Stimulated activated CD8-positive, alpha-beta memory T cell treated with anti-CD3 and anti-CD28 coated beads, Interleukin-4, amount 100 ng/mL, for 4 hours (primary cell): Measurements from ENCODE around the gene C12orf42.

Experiments
- DNase-seq, 2 donors: peaks; one replicate each; pipeline ENCODE4 v3.0.0-alpha.2; 2020; ENCODE audit warnings: low read depth in 2 of 2, low spot score in 1 of 2

C12orf42 gene

DNA sequence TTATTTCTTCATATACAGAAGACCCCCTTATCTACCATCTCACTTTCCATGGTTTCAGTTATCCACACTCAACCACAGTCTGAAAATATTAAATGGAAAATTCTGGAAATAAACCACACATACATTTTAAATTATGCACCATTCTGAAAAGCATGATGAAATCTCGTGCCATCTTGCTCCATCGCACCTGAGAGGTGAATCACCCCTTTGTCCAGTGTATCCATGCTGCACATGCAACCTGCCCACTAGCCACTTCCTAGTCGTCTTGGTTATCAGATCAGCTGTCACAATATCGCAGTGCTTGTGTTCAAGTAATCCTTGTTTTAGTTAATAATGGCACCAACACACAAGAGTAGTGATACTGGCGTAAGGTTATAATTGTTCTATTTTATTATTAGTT is 145.7 kb downstream of the C12orf42 start:
- DNase-seq: no peak

DNA sequence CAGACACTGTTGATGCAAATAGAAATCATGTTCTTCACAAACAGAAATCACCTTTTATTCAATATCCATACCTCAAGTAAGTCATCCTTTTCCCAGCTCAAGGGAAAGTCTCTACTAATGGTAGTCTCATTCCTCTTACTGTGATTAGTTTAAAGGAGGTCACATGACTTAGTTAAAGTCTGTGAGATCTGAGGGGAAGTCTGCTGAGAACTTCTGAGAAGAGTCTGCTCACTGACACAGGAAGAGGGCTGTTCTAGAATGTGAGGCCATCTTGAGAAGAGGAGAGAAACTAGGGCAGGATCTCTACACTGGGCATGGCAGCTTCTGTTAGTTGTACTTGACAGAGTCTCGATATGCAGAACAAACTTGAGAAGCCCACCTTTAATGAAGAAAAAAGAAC is 146.8 kb downstream of the C12orf42 start:
- no peak for DNase-seq

DNA sequence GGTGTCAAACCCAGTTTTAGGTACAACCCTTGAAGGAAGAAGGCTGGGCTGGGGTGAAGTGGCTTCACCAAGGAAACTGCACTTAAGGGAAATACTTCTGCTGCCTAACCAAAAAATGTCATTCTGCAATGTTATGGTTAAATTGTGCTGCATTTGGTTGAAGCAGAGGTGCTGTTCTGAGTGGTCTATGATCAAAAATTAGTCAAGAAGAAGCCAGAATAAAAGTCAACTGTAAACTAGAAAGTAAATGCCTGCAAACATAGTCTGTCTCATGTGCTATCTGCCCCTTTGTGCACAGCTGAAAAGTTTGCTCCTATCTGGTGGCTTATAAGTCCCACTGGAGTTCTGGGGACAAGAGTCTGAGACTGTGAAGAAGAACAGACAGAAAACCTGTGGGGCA is 158.8 kb downstream of the C12orf42 start:
- DNase-seq: no peak

DNA sequence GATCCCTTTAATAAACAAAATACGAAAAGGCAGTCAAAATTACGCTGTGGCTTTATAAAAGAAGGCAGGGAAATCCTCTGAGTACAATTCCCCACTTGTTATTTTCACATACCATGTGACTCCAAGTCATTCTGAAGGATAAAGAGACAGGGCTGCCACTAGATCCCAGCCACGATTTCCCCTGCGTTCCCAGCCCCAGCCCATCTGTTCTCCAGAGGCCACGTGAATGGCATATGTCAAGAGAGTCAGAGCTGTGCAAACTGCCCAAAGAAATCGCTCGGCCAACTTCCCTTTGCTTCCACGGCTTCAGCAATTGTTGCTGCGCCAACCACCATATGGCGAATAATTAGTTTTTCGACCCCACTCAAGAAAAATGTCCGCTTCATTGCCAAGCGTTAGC is 161.3 kb downstream of the C12orf42 start:
- DNase-seq: no peak

DNA sequence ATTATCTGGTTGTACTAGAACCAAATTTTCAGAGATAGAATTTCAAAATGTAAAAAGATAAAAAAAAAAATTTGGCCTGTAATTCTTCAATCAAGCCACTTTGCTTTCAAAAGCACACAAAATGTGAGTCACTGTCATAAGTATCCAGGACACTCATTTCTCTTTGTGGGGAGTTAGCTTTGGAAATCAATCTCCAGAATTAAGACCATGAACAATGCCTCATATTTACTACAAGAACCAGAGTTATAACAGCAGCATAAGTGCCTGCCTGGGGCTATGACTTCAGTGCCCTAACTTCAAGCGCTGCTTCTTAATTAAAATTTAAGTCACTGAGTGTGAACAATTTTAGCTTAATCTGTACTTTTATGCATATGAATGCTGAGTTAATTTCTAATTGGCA is 162.1 kb downstream of the C12orf42 start:
- DNase-seq: no peak

DNA sequence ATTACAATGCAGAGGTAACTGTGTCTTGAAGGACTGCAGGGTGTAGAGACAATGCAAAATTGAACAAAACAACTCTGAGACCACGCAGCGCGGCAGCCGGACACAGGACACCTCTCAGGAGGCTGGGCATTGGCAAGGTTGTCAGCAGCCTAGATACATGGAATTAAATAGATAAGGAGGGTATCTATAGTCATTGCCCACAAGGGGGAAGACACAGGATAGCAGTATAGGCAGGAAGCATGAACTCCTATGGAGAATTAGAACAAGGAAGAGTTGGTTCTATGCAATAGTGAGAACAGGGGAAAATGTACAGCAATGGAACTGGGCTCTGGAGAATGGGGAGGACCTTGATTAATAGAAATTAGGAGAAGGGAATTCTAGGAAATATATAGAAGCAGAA is 164.1 kb downstream of the C12orf42 start:
- DNase-seq: no peak

DNA sequence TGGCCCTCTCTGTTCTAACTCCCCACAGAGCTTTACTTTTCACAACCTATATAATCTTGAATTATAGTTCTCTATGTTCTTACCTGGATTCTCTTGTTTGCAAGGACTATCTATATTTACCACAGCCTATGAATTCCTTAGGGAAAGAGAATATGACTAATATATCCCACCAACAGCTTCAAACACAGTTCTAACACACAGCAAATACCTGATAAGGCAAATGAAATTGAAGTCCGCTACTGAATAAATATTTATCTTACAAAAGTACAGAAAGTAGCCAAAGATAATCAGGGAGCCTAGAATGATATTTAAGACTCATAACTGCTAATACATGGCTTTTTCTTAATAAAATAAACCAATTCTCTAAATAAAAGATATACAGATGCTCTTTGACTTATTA is 165.1 kb downstream of the C12orf42 start:
- DNase-seq: no peak

DNA sequence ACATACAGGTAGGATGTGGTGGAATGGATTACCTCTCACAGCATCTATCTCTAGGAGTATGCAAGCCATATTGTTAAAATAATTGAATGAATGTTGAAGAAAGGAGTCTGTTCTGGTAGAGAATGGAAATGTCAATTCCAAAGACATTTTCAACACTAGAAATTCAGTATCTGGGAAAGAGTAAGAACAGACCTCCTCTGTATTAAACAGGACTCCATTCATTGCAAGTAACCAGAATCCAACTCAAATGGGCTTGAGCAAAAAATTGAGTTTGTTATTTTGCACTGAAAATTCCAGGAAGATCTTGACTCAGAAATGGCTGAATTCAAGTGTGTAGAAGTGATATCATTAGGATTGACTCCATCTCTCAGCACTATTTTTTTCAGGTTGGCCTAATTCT is 168.1 kb downstream of the C12orf42 start:
- DNase-seq: no peak

DNA sequence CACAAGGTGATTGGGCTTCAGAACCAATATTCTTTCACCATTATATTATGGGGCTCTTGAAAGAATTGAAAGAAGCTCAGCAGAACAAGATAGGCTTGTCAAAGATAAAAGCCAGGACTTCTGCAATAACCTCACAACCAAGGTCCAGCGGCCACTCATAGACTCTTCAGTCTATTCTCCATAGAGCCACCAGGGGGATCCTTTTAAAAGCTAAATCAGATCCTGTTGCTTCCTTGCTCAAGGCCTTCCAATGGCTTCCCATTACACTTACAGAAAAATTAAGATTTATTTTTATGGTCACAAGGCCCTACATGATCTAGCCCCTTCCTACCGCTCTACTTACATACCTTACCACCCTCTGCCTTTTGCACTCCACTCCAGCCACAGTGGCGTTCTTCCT is 169.6 kb downstream of the C12orf42 start:
- no peak for DNase-seq

DNA sequence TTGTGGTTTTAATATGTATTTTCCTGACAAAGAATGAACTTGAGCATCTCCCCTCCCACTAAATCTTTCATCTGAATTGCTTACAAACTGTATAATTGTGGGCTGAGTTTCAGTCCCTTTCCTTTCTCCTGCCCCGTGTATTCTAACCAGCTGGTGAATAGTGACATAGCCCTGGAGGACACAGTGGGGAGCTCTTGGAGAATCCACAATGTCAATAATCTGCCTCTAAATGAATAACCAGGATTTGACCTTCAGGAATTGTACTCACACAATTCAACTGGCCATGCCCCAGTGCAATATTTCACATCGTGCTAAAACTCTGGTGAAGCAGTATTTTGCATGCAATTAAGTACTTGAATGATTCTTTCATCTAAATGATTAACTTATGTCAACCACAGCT is 177.2 kb downstream of the C12orf42 start:
- no peak for DNase-seq

DNA sequence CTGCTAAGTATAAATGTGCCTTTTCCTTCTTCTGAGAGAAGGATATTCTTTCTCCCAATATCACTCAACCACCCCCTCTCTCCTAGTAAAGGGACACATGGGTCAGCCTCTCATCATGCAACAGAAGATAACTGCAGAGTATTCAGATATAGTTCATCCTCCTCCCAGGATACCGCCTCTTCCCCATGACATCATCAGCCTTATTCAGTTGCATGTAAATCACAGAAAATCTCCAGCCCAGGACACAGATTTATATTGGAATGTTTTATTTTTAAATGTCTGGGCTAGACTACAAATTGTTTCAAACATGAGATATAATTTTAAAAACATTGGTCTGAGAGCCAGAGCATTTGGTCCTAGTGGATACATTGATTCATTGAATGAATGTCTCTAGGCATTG is 178.5 kb downstream of the C12orf42 start:
- DNase-seq: no peak

DNA sequence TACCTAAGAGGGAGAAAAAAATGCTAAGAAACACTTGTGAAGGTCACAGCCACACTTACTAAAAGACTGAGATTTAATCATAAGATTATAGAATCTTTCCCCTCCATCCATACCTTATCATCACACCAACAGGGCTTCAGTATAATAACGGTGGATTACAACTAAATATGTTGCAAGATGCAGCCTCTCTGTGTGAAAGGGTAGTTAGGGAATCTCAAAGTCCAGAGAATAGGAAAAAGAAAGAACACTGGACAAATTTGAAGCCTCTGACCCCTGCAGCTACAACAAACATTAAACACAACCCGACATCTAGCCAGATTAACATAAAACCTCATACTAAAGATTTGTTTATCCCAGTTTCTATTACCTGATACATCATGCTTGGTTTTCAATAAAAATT is 181.0 kb downstream of the C12orf42 start:
- DNase-seq: no peak

DNA sequence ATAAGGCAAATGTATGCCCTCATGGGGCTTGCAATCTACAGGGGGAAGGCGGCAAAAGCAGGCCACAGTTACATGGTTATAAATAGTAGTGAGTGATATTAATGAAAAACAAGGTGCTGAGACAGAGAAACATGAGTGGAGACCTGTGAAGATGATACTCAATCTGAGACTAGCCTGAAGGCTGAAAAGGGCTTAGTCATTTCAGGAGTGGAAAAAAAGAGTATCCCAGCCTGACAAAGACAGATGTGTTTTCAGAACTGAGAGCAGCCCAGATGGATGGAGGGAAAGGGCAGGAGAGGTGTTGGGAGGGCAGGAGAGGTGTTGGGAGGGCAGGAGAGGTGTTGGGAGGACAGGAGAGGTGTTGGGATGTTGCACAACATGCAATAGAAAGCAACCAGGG is 181.9 kb downstream of the C12orf42 start:
- DNase-seq: no peak

DNA sequence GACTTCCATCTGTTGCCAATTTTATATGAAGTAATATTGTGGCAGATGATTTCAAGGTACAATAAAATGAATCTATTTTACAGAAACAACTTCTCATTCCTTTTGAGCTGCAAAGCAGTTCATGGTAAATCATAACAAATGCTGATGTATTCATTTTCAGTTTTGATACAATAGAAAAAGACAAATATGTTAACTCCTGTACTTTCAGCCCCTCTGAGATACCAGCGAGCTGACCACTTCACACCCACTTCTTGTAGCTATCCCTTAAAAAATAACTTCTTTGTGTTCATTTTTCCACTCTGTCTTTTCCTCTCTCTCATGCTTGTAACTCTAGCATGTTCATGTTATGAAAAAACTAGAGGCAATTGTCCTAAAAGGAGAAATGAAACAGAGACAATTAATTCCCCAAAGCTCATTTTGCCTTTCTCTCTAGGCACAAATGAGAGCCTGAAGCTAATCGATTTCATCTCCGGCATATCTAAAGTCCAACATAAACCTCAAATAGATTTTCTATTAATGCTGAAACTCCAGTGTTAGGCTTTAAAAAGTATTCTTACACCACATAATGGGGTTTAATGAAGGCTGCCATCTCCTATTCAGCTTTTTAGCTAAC is 182.9 kb downstream of the C12orf42 start:
- DNase-seq: no peak

DNA sequence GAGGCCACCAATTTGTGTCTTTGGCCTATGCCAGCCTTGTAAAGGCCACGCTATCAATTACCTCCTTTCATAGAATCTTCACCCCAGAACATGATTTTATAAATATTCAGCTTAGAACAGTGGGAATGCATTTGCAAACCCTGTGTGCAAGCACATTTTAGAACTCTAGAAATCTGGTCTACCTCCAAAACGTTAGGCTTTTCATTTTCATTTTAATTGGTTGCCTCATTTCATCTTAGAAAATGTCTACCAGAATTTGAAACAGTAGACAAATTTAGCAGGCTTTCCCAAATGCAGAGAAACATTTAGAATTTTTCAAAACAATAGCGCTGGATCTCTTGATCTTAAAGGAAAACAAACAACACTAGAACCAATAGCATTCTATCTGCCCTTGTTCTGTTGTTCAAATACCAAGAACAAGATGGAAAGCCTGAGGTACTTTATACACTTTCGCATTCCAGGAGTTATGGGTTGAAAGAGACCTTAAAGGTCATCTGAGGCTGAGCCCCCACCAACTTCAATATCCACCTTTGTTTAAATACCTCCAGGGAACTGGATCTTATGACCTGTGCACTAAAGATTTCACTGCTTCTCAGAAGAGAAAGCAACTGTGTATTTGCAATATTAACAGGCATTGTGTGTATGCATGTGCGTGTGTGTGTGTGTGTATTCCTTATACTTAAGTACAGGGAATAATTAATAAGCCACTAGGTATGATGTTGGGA is 185.1 kb downstream of the C12orf42 start:
- no peak for DNase-seq

DNA sequence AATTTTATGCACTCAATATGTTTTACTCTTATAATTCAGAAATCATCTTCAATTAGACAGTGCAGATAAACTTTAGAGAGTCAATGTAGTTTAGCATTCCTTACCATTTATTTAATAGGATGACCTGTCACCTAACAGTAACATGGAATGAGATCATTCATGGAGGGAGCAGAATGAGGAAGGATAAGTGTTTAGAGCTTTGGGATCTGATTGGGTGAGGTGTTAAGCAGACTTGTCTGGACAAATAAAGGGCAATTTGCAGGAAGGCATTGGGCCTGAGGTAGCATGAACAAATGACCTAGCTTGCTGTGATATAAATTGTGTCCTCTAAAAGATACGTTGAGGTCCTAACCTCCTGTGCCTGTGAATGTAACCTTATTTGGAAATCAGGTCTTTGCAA is 187.4 kb downstream of the C12orf42 start:
- no peak for DNase-seq

DNA sequence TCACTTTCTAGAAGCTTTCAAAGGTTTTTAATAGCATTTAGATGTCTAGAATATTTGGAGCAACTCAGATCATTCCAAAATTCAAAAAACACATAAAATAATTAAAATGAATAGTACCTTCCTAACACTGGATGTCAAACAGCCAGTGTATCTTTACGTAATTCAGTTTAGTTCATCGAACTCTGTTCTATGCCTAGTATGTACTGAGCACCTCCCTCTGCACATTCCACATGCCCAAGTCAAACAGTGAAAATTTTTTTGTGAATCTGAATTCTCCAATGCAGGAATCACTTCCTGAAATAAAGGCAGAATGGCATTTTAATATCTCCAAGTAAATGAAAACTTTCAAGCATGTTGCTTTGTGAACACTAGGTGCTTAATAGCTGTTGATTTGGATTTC is 192.3 kb downstream of the C12orf42 start:
- DNase-seq: no peak

DNA sequence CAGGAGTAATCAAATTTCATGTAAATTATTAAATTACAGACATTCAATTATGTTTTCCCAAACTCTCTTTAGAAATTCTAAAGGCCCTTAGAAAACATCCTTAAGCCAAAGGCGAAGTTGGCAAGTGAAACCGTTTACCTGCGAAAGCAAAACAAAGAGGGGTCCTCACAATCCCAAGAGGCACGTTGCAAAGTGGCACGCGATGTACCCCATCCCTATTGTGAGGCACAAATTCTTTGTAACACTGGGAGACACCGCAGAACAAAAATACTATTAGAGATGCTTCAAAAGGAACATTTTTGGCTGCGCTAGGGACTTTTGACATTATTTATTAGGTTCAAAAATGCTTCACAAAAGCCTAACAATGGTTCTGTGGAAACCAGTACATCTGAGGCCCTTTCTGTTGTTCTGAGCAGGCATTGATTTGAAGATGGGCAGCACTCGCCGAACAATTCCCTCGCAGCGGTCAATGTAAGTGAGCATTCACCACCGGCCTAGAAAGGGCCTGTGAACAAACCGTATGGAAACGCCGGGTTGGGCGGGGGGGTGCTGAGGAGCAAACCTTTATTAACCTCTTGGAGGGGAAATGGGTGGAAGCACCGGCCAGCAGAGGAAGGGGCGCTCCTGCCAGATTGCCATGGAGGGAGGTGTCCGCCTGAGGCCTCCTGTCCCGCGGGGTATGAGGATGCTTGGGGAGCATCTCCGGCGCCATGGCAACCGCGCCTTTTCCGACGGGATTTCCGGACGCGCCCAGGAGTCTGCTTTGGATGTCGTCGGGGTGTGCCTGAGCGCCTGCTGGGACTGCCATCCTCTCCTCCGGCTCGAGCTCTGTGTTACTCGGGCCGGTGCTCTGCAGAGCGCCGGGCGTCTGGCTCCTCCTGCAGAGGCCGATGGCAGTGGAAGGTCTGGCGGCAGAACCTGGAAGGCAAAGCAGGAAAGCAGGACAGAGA is 193.9 kb downstream of the C12orf42 start:
- DNase-seq: no peak

DNA sequence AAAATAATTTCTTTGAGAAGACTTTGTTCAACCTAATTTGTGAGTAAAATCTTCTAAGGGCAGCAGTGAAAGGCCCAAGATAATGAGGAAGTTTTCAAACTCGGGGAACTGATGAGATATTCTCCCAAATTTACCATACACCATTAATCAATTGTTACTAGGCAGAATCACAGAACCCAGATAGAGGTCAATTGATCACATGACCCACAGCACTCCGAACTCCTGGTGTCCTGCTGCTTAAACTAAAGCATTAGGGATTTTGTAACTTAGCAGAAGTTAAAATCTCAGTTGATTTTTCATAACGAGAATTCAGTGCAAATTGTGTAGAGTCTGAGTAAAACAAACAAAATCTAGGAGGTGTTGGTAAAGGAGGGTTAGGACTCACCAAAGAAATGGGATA is 207.8 kb downstream of the C12orf42 start:
- DNase-seq: no peak

DNA sequence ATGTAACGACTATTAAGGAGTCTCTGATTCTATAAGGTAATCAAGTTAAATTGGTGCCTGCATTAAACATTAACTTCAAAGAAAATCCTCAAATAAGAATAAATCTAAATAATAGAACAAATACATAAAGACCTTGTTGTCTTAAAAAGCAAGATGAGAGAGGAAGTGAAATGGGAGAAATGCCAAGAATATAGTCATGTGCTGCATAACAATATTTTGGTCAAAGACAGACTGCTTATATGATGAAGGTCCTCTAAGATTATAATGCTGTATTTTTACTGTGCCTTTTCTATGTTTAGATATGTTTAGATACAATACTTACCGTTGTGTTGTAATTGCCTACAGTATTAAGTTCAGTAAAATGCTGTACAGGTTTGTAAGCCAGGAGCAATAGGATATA is 213.6 kb downstream of the C12orf42 start:
- no peak for DNase-seq

DNA sequence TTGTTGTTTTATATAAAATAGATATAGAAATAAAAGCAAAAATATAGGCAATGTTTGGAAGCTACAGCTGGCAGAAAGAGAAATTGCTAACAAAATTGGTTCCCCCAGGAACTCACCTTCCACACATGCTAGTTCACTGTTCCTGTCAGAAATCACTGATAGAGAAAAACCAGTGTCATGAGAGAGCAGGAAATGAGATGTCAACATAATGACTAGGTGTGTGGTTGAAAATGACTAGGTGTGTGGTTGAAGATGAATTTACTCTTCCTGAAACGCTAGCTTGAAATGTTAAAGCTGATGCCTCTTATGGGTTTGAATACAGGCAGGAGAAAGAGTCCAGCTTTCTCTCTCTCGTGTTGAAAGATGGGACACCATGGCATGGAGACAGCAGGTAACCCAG is 216.3 kb downstream of the C12orf42 start:
- no peak for DNase-seq

DNA sequence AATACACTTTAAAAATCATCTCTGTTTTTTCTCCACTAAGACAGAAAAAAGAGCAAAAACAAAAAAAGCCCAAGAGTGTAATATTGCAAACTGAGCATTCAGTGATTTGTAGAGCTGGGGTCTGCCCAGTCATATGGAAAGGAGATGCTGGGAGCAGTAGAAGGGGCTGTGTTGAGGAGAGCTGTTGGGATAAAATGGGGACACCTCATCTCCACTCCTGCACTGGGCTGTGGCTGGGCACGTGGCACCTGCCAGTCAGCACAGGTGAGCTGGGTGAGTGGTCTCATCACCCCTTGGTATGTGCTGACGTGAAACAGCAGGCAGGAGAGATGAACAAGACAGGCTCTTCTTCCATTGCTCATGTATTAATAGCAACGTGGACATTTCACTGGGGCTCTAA is 217.4 kb downstream of the C12orf42 start:
- no peak for DNase-seq
